Stimulated activated CD8-positive, alpha-beta memory T cell treated with anti-CD3 and anti-CD28 coated beads, Interleukin-12 subunit alpha, Interleukin-12 subunit beta, amount 100 ng/mL, for 4 hours (primary cell): Measurements from ENCODE around the gene MALL.
"Not testable (repeated sequence)": the region's sequence is repeated elsewhere in the genome, so short reads cannot be mapped to it uniquely, and the experiment has no call there.

Experiments used
- DNase-seq: peaks from one replicate; pipeline ENCODE4 v3.0.0-alpha.2; 2020; ENCODE audit warnings: low read depth

The MALL gene

GRCh38 chr2:110097506-110098220 lies 18.0 kb downstream of the MALL start:
- no peak for DNase-seq

- DNase-seq, result no peak
Observed at GRCh38 chr2:110095994-110096633, 19.5 kb downstream of the MALL start.

- not testable (repeated sequence) for DNase-seq
Observed at GRCh38 chr2:110094884-110095534, 20.6 kb downstream of the MALL start.

GRCh38 chr2:110093924-110094323 lies 21.7 kb downstream of the MALL start:
- not testable (repeated sequence) for DNase-seq

- DNase-seq, result not testable (repeated sequence)
Observed at GRCh38 chr2:110090164-110090563, 25.5 kb downstream of the MALL start.

- not testable (repeated sequence) for DNase-seq
Observed at GRCh38 chr2:110083757-110084156, 31.9 kb downstream of the MALL start.

- not testable (repeated sequence) for DNase-seq
Observed at GRCh38 chr2:110083162-110083561, 32.5 kb downstream of the MALL start.

GRCh38 chr2:110078104-110078503 lies 37.5 kb downstream of the MALL start:
- DNase-seq, result not testable (repeated sequence)

- not testable (repeated sequence) for DNase-seq
Observed at GRCh38 chr2:110075896-110076295, 39.7 kb downstream of the MALL start.

- DNase-seq, result not testable (repeated sequence)
Observed at GRCh38 chr2:110069869-110070268, 45.8 kb downstream of the MALL start.

- not testable (repeated sequence) for DNase-seq
Observed at GRCh38 chr2:110068153-110068552, 47.5 kb downstream of the MALL start.

GRCh38 chr2:110062332-110062731 lies 53.3 kb downstream of the MALL start:
- not testable (repeated sequence) for DNase-seq

GRCh38 chr2:110060550-110060949 lies 55.1 kb downstream of the MALL start:
- not testable (repeated sequence) for DNase-seq

GRCh38 chr2:110059694-110060358 lies 55.8 kb downstream of the MALL start:
- DNase-seq, result not testable (repeated sequence)

GRCh38 chr2:110059009-110059693 lies 56.5 kb downstream of the MALL start:
- DNase-seq, result not testable (repeated sequence)

GRCh38 chr2:110058034-110058433 lies 57.6 kb downstream of the MALL start:
- not testable (repeated sequence) for DNase-seq

GRCh38 chr2:110055819-110056408 lies 59.7 kb downstream of the MALL start:
- not testable (repeated sequence) for DNase-seq

- not testable (repeated sequence) for DNase-seq
Observed at GRCh38 chr2:110054521-110055407, 60.9 kb downstream of the MALL start.

GRCh38 chr2:110053688-110054087 lies 61.9 kb downstream of the MALL start:
- not testable (repeated sequence) for DNase-seq

GRCh38 chr2:110052166-110052565 lies 63.5 kb downstream of the MALL start:
- DNase-seq, result not testable (repeated sequence)
